Measurements from ENCODE around the gene EIPR1.

- TF ChIP-seq, protein P1, sequence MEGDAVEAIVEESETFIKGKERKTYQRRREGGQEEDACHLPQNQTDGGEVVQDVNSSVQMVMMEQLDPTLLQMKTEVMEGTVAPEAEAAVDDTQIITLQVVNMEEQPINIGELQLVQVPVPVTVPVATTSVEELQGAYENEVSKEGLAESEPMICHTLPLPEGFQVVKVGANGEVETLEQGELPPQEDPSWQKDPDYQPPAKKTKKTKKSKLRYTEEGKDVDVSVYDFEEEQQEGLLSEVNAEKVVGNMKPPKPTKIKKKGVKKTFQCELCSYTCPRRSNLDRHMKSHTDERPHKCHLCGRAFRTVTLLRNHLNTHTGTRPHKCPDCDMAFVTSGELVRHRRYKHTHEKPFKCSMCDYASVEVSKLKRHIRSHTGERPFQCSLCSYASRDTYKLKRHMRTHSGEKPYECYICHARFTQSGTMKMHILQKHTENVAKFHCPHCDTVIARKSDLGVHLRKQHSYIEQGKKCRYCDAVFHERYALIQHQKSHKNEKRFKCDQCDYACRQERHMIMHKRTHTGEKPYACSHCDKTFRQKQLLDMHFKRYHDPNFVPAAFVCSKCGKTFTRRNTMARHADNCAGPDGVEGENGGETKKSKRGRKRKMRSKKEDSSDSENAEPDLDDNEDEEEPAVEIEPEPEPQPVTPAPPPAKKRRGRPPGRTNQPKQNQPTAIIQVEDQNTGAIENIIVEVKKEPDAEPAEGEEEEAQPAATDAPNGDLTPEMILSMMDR (IDR thresholded peaks at IDR 0.05): no peak
- TF ChIP-seq POLR2A (IDR thresholded peaks at IDR 0.05) (no peak), EP300 (IDR thresholded peaks at IDR 0.05) (no peak)
These were observed 49.0 kb upstream of the EIPR1 start for GRCh38 chr2:3426615-3427014.

Measured in ovary (tissue), 3 donors.